GM12864 (cell line): Measurements from ENCODE around the gene CTNND1.

ENCODE experiments used
- DNase-seq: peaks from one replicate; pipeline ENCODE4 v3.0.0-alpha.2; 2011; ENCODE audit warnings: low read depth
- H3K4me3 ChIP-seq: 2 replicates; pipeline ENCODE4 v1.5.1; 2011; ENCODE audit warnings: mild to moderate bottlenecking, low read depth, low read length, control low read depth
- CTCF ChIP-seq: IDR thresholded peaks from 2 replicates; pipeline ENCODE4 v1.5.1; 2011; ENCODE audit warnings: low read depth, mild to moderate bottlenecking, moderate library complexity, low read length, control low read depth, inconsistent platforms; ENCODE audit errors: missing control alignments

CTNND1 gene

GRCh38 chr11:57802411-57802810 lies 40.8 kb downstream of the CTNND1 start:
- TF ChIP-seq CTCF: no peak
- DNase-seq: no peak
- H3K4me3 ChIP-seq: no peak overlapping the region

DNA sequence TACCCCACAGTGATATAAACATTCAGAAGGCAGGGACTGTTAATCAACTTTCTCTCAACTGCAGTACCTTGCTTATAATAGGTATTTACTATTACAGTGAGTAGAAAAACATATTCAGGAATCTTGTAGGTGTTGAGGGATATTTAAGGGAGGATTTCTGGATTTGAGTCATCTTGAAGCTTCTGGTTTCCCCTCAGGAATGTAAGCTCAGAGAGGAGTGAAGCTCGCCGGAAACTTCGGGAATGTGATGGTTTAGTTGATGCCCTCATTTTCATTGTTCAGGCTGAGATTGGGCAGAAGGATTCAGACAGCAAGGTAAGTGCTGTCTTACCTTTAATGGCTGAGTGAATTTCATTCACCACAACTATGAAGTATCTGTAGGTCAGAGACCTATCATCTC lies 42.9 kb downstream of the CTNND1 start:
- no peak for DNase-seq
- no peak for TF ChIP-seq CTCF
- H3K4me3 ChIP-seq: no peak overlapping the region

GRCh38 chr11:57805780-57806179 lies 44.2 kb downstream of the CTNND1 start:
- no peak overlapping the region for H3K4me3 ChIP-seq
- DNase-seq: no peak
- no peak for TF ChIP-seq CTCF

DNA sequence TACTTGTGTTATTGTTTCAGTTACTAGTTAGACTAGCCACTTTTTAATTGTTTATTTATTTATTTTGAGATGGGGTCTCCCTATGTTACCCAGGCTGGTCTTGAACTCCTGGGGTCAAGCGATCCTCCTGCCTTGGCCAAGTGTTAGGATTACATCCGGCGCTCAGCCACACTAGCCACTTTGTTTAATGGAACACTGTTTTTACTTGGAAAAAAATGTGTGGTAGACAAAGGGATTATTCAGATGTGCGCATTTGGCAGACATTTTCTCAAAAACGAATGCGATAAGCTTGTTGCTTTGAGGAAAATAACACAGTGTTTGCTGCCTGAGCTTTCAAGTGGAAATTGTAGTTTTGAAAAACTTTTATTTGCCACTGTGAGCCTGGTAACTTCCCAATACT lies 51.0 kb downstream of the CTNND1 start:
- DNase-seq: no peak
- no peak overlapping the region for H3K4me3 ChIP-seq
- TF ChIP-seq CTCF: no peak

GRCh38 chr11:57815476-57815875 lies 53.9 kb downstream of the CTNND1 start:
- no peak overlapping the region for H3K4me3 ChIP-seq
- TF ChIP-seq CTCF: no peak
- peak; percentile 25 for DNase-seq

- no peak for TF ChIP-seq CTCF
- H3K4me3 ChIP-seq: no peak overlapping the region
- no peak for DNase-seq
These were observed 54.3 kb downstream of the CTNND1 start for GRCh38 chr11:57815877-57816276.

DNA sequence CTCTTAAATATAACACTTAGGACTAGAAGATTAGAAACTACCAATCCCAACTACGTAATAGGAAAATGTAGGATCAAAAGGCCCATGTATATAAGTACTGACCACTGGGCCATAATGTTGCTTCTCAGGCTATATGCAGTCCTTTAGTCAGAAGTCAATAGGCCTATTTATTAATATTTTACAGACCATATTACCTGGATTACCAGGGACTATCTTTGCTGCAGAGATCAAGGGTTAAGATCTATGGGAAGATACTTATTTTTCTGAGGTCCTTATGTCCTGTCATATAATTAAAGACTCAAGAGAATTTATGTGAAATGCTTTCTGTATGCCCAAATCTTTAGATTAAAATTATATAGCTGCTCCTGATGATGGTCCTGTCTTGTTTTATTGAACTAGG lies 57.2 kb downstream of the CTNND1 start:
- TF ChIP-seq CTCF: no peak
- no peak for DNase-seq
- H3K4me3 ChIP-seq: no peak overlapping the region
